HL-60 (cell line): ENCODE results near the gene INPP5J.

Experiments
- DNase-seq, 2 experiments: peaks; one replicate each; pipeline ENCODE4 v3.0.0-alpha.2; 2010 to 2020; ENCODE audit warnings: low read depth in 1 of 2, low spot score in 1 of 2
- H3K27ac ChIP-seq: fragments of 250-450 bp; sonication (Bioruptor Pico); replicated peaks from 2 replicates; pipeline ENCODE4 v1.5.1; 2020; ENCODE audit warnings: mild to moderate bottlenecking, moderate library complexity
- H3K27me3 ChIP-seq: fragments of 250-450 bp; sonication (Bioruptor Pico); 2 replicates; pipeline ENCODE4 v1.5.1; 2021; ENCODE audit warnings: mild to moderate bottlenecking, moderate library complexity; ENCODE audit not compliant: insufficient read depth, poor library complexity, severe bottlenecking
- H3K4me3 ChIP-seq: replicated peaks from 2 replicates; pipeline ENCODE4 v1.5.1; 2011; ENCODE audit warnings: mild to moderate bottlenecking, control low read depth, low read length; ENCODE audit not compliant: insufficient read depth
- GABPA ChIP-seq: IDR thresholded peaks from 2 replicates; pipeline ENCODE4 v1.6.1; 2012; ENCODE audit warnings: low read depth
- POLR2AphosphoS5 ChIP-seq: IDR thresholded peaks from 2 replicates; pipeline ENCODE4 v1.6.1; 2012; ENCODE audit warnings: low read depth
- SPI1 ChIP-seq: IDR thresholded peaks from 2 replicates; pipeline ENCODE4 v1.6.1; 2012; ENCODE audit warnings: low read depth, mild to moderate bottlenecking, borderline replicate concordance
- TF ChIP-seq, protein P1 (sequence below): IDR thresholded peaks from 2 replicates; pipeline ENCODE4 v1.6.1; 2012; ENCODE audit warnings: low read depth; ENCODE audit not compliant: insufficient replicate concordance
- TF ChIP-seq, protein P2 (sequence below): IDR thresholded peaks from one replicate; pipeline ENCODE4 v1.5.1; 2011; ENCODE audit warnings: low read length, control low read depth, inconsistent platforms; ENCODE audit not compliant: insufficient read depth

Gene INPP5J

DNA sequence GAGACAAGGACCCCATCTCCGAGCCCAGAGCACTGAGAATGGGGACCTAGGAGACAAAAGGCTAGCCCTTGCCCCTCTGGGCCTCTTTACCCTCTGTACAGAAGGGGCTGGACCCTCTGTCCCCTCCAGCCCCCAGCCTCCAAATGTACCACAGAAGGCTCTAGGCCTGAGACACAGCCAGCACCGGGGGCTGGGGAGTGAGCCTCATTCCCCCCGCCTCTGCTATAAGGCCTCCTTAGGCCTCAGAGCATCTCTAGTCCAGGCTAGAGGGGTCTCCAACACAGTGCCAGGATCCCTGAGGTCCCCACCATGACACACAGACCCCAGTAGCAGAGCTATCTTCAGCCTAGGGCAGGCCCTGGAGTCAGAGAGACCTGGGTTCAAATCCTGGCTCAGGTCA, 36.8 kb upstream of the INPP5J start:
- no peak for DNase-seq
- TF ChIP-seq POLR2AphosphoS5 (no peak), GABPA (no peak)
- Histone ChIP-seq H3K27me3 (no peaks in the 10 kb centered on the region), H3K4me3 (no peak overlapping the region), H3K27ac (no peak overlapping the region)

DNA sequence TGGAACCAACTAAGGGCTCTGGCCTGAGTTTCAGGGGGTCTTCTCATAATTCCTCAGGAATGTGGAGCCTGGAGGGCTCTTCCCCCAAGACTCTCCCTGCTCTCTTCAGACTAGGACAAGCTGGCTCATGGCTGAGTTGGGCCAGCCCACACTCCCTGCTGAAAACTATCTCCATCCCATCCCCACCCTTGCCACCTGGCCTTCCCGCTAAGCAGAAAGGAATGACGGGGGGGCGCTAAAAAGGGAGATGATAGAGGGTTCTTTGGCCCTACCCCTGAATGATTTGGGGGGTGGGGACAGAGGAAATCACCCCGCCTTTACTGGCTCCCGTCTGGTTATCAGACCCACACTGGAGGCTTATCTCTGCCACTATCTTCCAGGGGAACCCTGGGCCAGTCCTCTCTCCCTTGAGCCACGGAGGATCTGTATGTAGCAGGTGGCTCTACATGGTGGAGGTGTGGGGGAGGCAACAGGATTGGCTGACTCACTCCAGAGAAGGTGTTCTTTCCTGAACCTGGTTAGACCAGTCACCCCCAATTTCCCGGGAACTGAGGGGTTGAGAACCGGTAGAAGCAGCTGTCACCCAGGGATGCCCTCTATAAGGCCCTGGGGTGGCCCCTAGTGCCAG, 35.9 kb upstream of the INPP5J start:
- no peak overlapping the region for H3K27ac ChIP-seq
- TF ChIP-seq, protein P1, sequence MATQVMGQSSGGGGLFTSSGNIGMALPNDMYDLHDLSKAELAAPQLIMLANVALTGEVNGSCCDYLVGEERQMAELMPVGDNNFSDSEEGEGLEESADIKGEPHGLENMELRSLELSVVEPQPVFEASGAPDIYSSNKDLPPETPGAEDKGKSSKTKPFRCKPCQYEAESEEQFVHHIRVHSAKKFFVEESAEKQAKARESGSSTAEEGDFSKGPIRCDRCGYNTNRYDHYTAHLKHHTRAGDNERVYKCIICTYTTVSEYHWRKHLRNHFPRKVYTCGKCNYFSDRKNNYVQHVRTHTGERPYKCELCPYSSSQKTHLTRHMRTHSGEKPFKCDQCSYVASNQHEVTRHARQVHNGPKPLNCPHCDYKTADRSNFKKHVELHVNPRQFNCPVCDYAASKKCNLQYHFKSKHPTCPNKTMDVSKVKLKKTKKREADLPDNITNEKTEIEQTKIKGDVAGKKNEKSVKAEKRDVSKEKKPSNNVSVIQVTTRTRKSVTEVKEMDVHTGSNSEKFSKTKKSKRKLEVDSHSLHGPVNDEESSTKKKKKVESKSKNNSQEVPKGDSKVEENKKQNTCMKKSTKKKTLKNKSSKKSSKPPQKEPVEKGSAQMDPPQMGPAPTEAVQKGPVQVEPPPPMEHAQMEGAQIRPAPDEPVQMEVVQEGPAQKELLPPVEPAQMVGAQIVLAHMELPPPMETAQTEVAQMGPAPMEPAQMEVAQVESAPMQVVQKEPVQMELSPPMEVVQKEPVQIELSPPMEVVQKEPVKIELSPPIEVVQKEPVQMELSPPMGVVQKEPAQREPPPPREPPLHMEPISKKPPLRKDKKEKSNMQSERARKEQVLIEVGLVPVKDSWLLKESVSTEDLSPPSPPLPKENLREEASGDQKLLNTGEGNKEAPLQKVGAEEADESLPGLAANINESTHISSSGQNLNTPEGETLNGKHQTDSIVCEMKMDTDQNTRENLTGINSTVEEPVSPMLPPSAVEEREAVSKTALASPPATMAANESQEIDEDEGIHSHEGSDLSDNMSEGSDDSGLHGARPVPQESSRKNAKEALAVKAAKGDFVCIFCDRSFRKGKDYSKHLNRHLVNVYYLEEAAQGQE, result no peak
- TF ChIP-seq GABPA, result no peak
- TF ChIP-seq POLR2AphosphoS5, result no peak
- no peak for TF ChIP-seq SPI1
- TF ChIP-seq, protein P2, sequence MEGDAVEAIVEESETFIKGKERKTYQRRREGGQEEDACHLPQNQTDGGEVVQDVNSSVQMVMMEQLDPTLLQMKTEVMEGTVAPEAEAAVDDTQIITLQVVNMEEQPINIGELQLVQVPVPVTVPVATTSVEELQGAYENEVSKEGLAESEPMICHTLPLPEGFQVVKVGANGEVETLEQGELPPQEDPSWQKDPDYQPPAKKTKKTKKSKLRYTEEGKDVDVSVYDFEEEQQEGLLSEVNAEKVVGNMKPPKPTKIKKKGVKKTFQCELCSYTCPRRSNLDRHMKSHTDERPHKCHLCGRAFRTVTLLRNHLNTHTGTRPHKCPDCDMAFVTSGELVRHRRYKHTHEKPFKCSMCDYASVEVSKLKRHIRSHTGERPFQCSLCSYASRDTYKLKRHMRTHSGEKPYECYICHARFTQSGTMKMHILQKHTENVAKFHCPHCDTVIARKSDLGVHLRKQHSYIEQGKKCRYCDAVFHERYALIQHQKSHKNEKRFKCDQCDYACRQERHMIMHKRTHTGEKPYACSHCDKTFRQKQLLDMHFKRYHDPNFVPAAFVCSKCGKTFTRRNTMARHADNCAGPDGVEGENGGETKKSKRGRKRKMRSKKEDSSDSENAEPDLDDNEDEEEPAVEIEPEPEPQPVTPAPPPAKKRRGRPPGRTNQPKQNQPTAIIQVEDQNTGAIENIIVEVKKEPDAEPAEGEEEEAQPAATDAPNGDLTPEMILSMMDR, result no peak
- no peaks in the 10 kb centered on the region for H3K27me3 ChIP-seq
- H3K4me3 ChIP-seq, result no peak overlapping the region
- DNase-seq, result no peak

DNA sequence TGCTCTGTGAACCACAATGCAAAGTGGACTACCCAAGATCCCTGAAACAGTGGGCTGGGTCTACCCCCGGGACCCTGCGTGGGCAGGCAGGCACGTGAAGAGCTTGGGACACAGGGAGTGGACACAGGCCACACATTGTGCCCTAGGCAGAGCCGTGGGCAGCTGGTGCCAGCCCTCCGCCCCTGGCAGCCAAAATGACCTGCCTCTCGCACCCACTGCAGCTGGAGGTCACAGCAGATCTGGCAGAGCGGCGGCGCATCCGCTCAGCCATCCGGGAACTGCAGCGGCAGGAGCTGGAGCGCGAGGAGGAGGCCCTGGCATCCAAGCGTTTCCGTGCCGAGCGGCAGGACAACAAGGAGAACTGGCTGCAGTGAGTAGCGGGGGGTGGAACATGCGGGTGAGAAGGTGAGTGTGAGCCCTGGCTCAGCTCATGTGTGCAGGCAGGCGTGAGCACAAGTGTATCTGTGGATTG, 35.0 kb upstream of the INPP5J start:
- TF ChIP-seq, protein P1, result no peak
- TF ChIP-seq, protein P2, result no peak
- TF ChIP-seq GABPA (no peak), SPI1 (no peak), POLR2AphosphoS5 (no peak)
- Histone ChIP-seq H3K27ac (no peak overlapping the region), H3K27me3 (no peaks in the 10 kb centered on the region), H3K4me3 (no peak overlapping the region)
- DNase-seq, result no peak

DNA sequence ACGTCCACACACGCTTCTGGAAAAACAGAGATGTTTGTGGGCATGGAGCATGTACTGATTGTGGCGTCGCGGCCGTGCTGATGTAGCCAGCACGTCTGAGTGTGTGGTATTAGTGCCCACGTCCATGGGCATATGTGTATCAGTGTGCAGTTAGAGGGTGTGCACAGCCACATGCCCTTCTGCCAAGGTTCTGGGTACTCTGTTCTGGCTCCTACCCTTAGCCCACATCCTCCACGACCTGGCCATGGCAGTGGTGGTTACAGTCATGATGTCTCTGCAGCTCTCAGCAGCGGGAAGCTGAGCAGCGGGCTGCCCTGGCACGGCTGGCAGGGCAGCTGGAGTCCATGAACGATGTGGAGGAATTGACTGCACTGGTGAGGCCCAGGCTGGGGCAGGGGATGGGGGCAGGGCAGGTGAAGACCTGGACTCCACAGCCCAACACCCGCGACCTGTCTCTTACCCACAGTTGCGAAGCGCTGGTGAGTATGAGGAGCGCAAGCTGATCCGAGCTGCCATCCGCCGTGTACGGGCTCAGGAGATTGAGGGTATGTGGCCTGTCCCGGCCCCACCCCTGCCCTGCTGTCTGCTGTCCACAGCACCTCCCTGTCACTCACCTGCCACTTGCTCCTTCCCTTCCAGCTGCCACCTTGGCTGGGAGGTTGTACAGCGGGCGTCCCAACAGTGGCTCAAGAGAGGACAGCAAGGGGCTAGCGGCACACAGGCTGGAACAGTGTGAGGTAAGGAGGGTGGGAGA, 34.4 kb upstream of the INPP5J start:
- DNase-seq, result no peak
- no peak for TF ChIP-seq POLR2AphosphoS5
- TF ChIP-seq, protein P1, result no peak
- no peak for TF ChIP-seq SPI1
- TF ChIP-seq, protein P2, result no peak
- TF ChIP-seq GABPA, result no peak
- Histone ChIP-seq H3K4me3 (no peak overlapping the region), H3K27me3 (no peaks in the 10 kb centered on the region), H3K27ac (no peak overlapping the region)
